ENCODE results near the gene CHRM5. TPM values are rescaled to one million over a fixed set of nuclear protein-coding genes. Genes with fewer than 3 reads are reported as not detected.

CHRM5 gene
- total RNA-seq, 1 experiment from 2014 or later = not detected

DNA sequence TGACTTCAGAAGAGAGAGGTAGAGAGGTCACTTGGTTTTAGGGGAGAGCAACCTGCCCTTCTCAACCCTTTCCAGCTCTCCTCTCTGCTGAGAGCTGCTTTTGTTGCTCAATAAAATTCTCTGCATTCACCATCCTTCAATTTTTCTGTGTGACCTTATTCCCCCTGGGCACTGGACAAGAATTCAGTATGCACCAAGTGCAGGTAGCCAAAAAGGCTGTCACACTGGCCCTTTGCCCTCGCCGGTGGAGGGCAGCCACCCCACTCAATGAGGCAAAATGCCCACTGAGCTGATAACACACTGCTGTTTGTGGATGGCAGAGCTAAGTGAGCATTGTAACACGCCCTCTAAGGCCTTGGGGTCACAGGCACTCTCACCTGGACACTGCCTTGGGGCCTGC lies 146.4 kb downstream of the CHRM5 start:
- TF ChIP-seq JUND (IDR thresholded peaks at IDR 0.05) = no peak
- TF ChIP-seq ATF3 (IDR thresholded peaks at IDR 0.05) = no peak
- no peak for TF ChIP-seq CEBPB (IDR thresholded peaks at IDR 0.05; ENCODE audit: low read depth)
- Histone ChIP-seq H2AFZ (ENCODE audit: low read depth, low read length, poor library complexity, severe bottlenecking) (no peak overlapping the region), H3K27ac (ENCODE audit: low read depth, low read length) (no peak overlapping the region), H3K36me3 (ENCODE audit: control insufficient read depth in 1 of 2, insufficient read depth in 2 of 2, low read length in 2 of 2) (no peaks in the 10 kb centered on the region), H3K9ac (ENCODE audit: low read length) (no peak overlapping the region), H3K79me2 (ENCODE audit: insufficient read depth, low read length) (no peaks in the 10 kb centered on the region), H3K9me2 (ENCODE audit: insufficient read depth) (no peaks in the 10 kb centered on the region), H3K4me3 (replicated peaks in 1 of 2; ENCODE audit: low read depth in 1 of 2, low read length in 2 of 2) (no peak overlapping the region), H4K20me1 (ENCODE audit: insufficient read depth) (no peaks in the 10 kb centered on the region), H3K4me1 (ENCODE audit: control insufficient read depth in 1 of 2, insufficient read depth in 2 of 2, low read length in 2 of 2) (peaks cover 0 to 3% of the 10 kb centered on the region in 2 experiments; a peak in 1 of 4 replicates), H3K27me3 (ENCODE audit: insufficient read depth, low read length) (no peaks in the 10 kb centered on the region), H3K9me3 (ENCODE audit: control insufficient read depth in 1 of 2, insufficient read depth in 1 of 2, low read depth in 1 of 2, low read length in 2 of 2) (no peaks in the 10 kb centered on the region), H3K4me2 (ENCODE audit: low read length) (no peak overlapping the region)
- POLR2A ChIA-PET = no interaction called here
- BruUV-seq (replicated peaks) = no TSS peak
- ATAC-seq (no peak), DNase-seq (ENCODE audit: low read depth, low spot score) (no peak)
- intact Hi-C loops (cut with micrococcal nuclease) = no loop called here
- CTCF ChIA-PET = no interaction called here
- RAD21 ChIA-PET (ENCODE audit: low non-redundant PET in 1 of 2, low total read pairs in 2 of 2, uncharacterized antibody in 2 of 2, unreplicated experiment in 2 of 2) = no interaction called here

GRCh38 chr15:34116620-34117019 lies 148.3 kb downstream of the CHRM5 start:
- Histone ChIP-seq H3K27me3 (ENCODE audit: insufficient read depth, low read length) (no peaks in the 10 kb centered on the region), H3K79me2 (ENCODE audit: insufficient read depth, low read length) (no peaks in the 10 kb centered on the region), H3K9me2 (ENCODE audit: insufficient read depth) (no peaks in the 10 kb centered on the region), H3K4me1 (ENCODE audit: control insufficient read depth in 1 of 2, insufficient read depth in 2 of 2, low read length in 2 of 2) (no peaks in the 10 kb centered on the region), H2AFZ (ENCODE audit: low read depth, low read length, poor library complexity, severe bottlenecking) (no peak overlapping the region), H3K9me3 (ENCODE audit: control insufficient read depth in 1 of 2, insufficient read depth in 1 of 2, low read depth in 1 of 2, low read length in 2 of 2) (no peaks in the 10 kb centered on the region), H4K20me1 (ENCODE audit: insufficient read depth) (no peaks in the 10 kb centered on the region), H3K27ac (ENCODE audit: low read depth, low read length) (no peak overlapping the region), H3K36me3 (ENCODE audit: control insufficient read depth in 1 of 2, insufficient read depth in 2 of 2, low read length in 2 of 2) (no peaks in the 10 kb centered on the region), H3K4me3 (replicated peaks in 1 of 2; ENCODE audit: low read depth in 1 of 2, low read length in 2 of 2) (no peak overlapping the region), H3K9ac (ENCODE audit: low read length) (no peak overlapping the region), H3K4me2 (ENCODE audit: low read length) (no peak overlapping the region)
- no peak for ATAC-seq
- DNase-seq (ENCODE audit: low read depth, low spot score) = no peak
- CTCF ChIA-PET = no interaction called here
- RAD21 ChIA-PET (ENCODE audit: low non-redundant PET in 1 of 2, low total read pairs in 2 of 2, uncharacterized antibody in 2 of 2, unreplicated experiment in 2 of 2) = no interaction called here
- POLR2A ChIA-PET = no interaction called here
- intact Hi-C loops (cut with micrococcal nuclease) = no loop called here
- BruUV-seq (replicated peaks) = no TSS peak
- TF ChIP-seq EZH2phosphoT487 (IDR thresholded peaks at IDR 0.05; ENCODE audit: borderline replicate concordance) (no peak), ELF1 (IDR thresholded peaks at IDR 0.05; ENCODE audit: borderline replicate concordance, low read depth) (no peak), MAX (IDR thresholded peaks at IDR 0.05) (no peak), JUND (IDR thresholded peaks at IDR 0.05) (no peak), CEBPB (IDR thresholded peaks at IDR 0.05; ENCODE audit: low read depth) (no peak)

Other genes with a start within 250 kb of the CHRM5 start
- 6.8 TPM for gene AVEN, start 70.7 kb downstream of the CHRM5 start, total RNA-seq (2021; ENCODE audit: unreplicated experiment)
- gene EMC7, start 133.4 kb downstream of the CHRM5 start, total RNA-seq (2021; ENCODE audit: unreplicated experiment) = 38.7 TPM
- gene PGBD4, start 133.6 kb downstream of the CHRM5 start, total RNA-seq (2021; ENCODE audit: unreplicated experiment) = 0.96 TPM
- gene KATNBL1, start 241.6 kb downstream of the CHRM5 start, total RNA-seq (2021; ENCODE audit: unreplicated experiment) = 40.5 TPM